GM23338 (cell line): Measurements from ENCODE around the gene CDCA4.

Experiments used
- CREB1 ChIP-seq: fragments of 250-450 bp; sonication (Bioruptor Pico); IDR thresholded peaks from 2 replicates; pipeline ENCODE4 v1.5.0; 2020; ENCODE audit warnings: low read depth, mild to moderate bottlenecking, moderate library complexity
- CTCF ChIP-seq, 2 experiments: fragments of 200-600 bp in 1 of 2; sonication (generic) in 1 of 2; conservative IDR thresholded peaks; 2 replicates each; pipeline versions ENCODE4 v1.5.1 to v1.6.1; 2016 to 2017; ENCODE audit warnings: antibody characterized with exemption in 2 of 2, low read depth in 2 of 2, mild to moderate bottlenecking in 2 of 2, moderate library complexity in 1 of 2
- EZH2 ChIP-seq: fragments of 200-600 bp; sonication (generic); IDR thresholded peaks from one replicate; pipeline ENCODE4 v1.8.0; 2017; ENCODE audit warnings: antibody characterized with exemption, mild to moderate bottlenecking, low read depth; ENCODE audit not compliant: unreplicated experiment
- EZH2phosphoT487 ChIP-seq: fragments of 200-600 bp; sonication (generic); IDR thresholded peaks from one replicate; pipeline ENCODE4 v1.8.1; 2018; ENCODE audit warnings: antibody characterized with exemption; ENCODE audit not compliant: unreplicated experiment
- JUNB ChIP-seq: IDR thresholded peaks from one replicate; pipeline ENCODE4 v1.6.1; 2016; ENCODE audit warnings: antibody characterized with exemption; ENCODE audit not compliant: unreplicated experiment
- NANOG ChIP-seq: IDR thresholded peaks from 2 replicates; pipeline ENCODE4 v1.6.1; 2016; ENCODE audit warnings: antibody characterized with exemption, borderline replicate concordance
- POLR2AphosphoS5 ChIP-seq: IDR thresholded peaks from 2 replicates; pipeline ENCODE4 v1.6.1; 2016; ENCODE audit warnings: antibody characterized with exemption, low read depth
- STAT1 ChIP-seq: IDR thresholded peaks from one replicate; pipeline ENCODE4 v1.6.1; 2016; ENCODE audit warnings: antibody characterized with exemption; ENCODE audit not compliant: unreplicated experiment
- ZNF114 ChIP-seq: fragments of 250-450 bp; sonication (Bioruptor Pico); IDR thresholded peaks from 2 replicates; pipeline ENCODE4 v1.5.0; 2020; ENCODE audit warnings: mild to moderate bottlenecking, moderate library complexity
- ZNF331 ChIP-seq: fragments of 250-450 bp; sonication (Bioruptor Pico); IDR thresholded peaks from 2 replicates; pipeline ENCODE4 v1.5.0; 2020; ENCODE audit warnings: low read depth, mild to moderate bottlenecking, moderate library complexity
- ZNF462 ChIP-seq: fragments of 250-450 bp; sonication (Bioruptor Pico); IDR thresholded peaks from 2 replicates; pipeline ENCODE4 v1.5.0; 2020; ENCODE audit warnings: mild to moderate bottlenecking, moderate library complexity
- TF ChIP-seq, protein P1 (sequence below): IDR thresholded peaks from one replicate; pipeline ENCODE4 v1.6.1; 2018; ENCODE audit warnings: antibody characterized with exemption; ENCODE audit not compliant: unreplicated experiment
- TF ChIP-seq, protein P2 (sequence below): IDR thresholded peaks from 2 replicates; pipeline ENCODE4 v1.6.1; 2016; ENCODE audit warnings: antibody characterized with exemption

DNA sequence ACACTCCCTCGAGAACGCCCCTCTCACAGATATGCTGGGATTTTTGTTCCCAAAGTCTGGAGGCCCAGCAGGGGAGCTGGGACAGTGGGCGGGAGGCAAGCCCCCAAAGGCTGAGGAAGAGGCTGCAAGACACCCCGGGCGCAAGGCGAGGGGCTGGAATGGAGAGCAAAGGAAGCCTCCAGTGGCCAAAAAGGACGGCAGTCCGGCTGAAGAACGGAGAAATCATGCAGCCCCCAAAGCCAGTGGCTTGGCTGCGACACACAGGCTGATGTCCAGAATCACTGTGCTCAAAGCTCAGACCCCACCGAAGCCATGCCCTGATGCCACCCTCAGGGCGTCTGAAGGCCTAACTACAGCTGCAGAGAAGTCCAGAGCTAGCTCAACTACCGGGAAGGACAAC is 24.4 kb downstream of the CDCA4 start:
- TF ChIP-seq CTCF (conservative IDR thresholded peaks at IDR 0.05; ENCODE audit: low read depth in 2 of 2): no peak
- no peak for TF ChIP-seq EZH2phosphoT487
- no peak for TF ChIP-seq STAT1
- TF ChIP-seq POLR2AphosphoS5: no peak
- TF ChIP-seq EZH2: no peak
- TF ChIP-seq, protein P1, sequence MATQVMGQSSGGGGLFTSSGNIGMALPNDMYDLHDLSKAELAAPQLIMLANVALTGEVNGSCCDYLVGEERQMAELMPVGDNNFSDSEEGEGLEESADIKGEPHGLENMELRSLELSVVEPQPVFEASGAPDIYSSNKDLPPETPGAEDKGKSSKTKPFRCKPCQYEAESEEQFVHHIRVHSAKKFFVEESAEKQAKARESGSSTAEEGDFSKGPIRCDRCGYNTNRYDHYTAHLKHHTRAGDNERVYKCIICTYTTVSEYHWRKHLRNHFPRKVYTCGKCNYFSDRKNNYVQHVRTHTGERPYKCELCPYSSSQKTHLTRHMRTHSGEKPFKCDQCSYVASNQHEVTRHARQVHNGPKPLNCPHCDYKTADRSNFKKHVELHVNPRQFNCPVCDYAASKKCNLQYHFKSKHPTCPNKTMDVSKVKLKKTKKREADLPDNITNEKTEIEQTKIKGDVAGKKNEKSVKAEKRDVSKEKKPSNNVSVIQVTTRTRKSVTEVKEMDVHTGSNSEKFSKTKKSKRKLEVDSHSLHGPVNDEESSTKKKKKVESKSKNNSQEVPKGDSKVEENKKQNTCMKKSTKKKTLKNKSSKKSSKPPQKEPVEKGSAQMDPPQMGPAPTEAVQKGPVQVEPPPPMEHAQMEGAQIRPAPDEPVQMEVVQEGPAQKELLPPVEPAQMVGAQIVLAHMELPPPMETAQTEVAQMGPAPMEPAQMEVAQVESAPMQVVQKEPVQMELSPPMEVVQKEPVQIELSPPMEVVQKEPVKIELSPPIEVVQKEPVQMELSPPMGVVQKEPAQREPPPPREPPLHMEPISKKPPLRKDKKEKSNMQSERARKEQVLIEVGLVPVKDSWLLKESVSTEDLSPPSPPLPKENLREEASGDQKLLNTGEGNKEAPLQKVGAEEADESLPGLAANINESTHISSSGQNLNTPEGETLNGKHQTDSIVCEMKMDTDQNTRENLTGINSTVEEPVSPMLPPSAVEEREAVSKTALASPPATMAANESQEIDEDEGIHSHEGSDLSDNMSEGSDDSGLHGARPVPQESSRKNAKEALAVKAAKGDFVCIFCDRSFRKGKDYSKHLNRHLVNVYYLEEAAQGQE: no peak
- TF ChIP-seq ZNF462 (CRISPR knock-in tag): no peak
- no peak for TF ChIP-seq ZNF114
- TF ChIP-seq CREB1 (CRISPR knock-in tag): no peak
- TF ChIP-seq, protein P2, sequence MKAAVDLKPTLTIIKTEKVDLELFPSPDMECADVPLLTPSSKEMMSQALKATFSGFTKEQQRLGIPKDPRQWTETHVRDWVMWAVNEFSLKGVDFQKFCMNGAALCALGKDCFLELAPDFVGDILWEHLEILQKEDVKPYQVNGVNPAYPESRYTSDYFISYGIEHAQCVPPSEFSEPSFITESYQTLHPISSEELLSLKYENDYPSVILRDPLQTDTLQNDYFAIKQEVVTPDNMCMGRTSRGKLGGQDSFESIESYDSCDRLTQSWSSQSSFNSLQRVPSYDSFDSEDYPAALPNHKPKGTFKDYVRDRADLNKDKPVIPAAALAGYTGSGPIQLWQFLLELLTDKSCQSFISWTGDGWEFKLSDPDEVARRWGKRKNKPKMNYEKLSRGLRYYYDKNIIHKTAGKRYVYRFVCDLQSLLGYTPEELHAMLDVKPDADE: no peak
- no peak for TF ChIP-seq JUNB
- no peak for TF ChIP-seq NANOG
- TF ChIP-seq ZNF331 (CRISPR knock-in tag): no peak
